ENCODE results near the gene ELF5. TPM values are rescaled to one million over a fixed set of nuclear protein-coding genes. Genes with fewer than 3 reads are reported as not detected.

Gene ELF5
- total and polyA plus RNA-seq, 8 donors: 0.09 to 0.46 (median 0.14) TPM; not detected in 2

- 70 to 79% methylated on average over 5 of the region's 5 CpGs for WGBS, 2 donors
- FAIRE-seq: no peak
Measured at GRCh38 chr11:34505874-34506273, 7.7 kb downstream of the ELF5 start.

DNA sequence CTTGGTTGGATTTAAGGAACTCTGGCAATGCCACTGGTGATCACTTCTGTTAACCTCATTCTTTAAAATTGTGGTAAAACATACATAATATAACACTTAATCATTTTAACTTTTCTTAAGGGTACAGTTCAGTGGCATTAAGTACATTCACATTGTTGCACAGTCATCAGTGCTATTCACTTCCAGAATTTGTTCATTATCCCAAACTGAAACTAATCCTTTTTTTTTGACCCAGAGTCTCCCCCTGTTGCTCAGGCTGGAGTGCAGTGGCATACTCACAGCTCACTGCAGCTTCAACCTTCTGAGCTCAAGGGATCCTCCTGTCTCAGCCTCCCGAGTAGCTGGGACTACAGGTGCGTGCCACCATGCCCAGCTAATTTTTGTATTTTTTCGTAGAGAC, 10.6 kb downstream of the ELF5 start:
- Histone ChIP-seq H3K4me3 (no peak overlapping the region), H3K27ac (no peak overlapping the region), H3K9me3 (no peaks in the 10 kb centered on the region), H3K36me3 (no peaks in the 10 kb centered on the region), H3K4me1 (no peaks in the 10 kb centered on the region), H3K27me3 (no peaks in the 10 kb centered on the region)
- intact Hi-C loops (cut with DNase I): no loop called here
- FAIRE-seq (no peak), ATAC-seq (no peak), DNase-seq (no peak)
- WGBS, 2 donors: 95 to 98% methylated on average over 3 of the region's 3 CpGs
- TF ChIP-seq, protein P1, sequence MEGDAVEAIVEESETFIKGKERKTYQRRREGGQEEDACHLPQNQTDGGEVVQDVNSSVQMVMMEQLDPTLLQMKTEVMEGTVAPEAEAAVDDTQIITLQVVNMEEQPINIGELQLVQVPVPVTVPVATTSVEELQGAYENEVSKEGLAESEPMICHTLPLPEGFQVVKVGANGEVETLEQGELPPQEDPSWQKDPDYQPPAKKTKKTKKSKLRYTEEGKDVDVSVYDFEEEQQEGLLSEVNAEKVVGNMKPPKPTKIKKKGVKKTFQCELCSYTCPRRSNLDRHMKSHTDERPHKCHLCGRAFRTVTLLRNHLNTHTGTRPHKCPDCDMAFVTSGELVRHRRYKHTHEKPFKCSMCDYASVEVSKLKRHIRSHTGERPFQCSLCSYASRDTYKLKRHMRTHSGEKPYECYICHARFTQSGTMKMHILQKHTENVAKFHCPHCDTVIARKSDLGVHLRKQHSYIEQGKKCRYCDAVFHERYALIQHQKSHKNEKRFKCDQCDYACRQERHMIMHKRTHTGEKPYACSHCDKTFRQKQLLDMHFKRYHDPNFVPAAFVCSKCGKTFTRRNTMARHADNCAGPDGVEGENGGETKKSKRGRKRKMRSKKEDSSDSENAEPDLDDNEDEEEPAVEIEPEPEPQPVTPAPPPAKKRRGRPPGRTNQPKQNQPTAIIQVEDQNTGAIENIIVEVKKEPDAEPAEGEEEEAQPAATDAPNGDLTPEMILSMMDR (IDR thresholded peaks at IDR 0.05): no peak

More at GRCh38 chr11:34505874-34506273, 7.7 kb downstream of the ELF5 start:
- Histone ChIP-seq H3K27me3 (no peaks in the 10 kb centered on the region), H3K9me3 (no peaks in the 10 kb centered on the region), H3K4me3 (no peak overlapping the region), H3K4me1 (no peaks in the 10 kb centered on the region), H3K36me3 (no peaks in the 10 kb centered on the region), H3K27ac (no peak overlapping the region)
- intact Hi-C loops (cut with DNase I): no loop called here
- TF ChIP-seq, protein P1 (IDR thresholded peaks at IDR 0.05): no peak
- DNase-seq (no peak), ATAC-seq (no peak)

DNA sequence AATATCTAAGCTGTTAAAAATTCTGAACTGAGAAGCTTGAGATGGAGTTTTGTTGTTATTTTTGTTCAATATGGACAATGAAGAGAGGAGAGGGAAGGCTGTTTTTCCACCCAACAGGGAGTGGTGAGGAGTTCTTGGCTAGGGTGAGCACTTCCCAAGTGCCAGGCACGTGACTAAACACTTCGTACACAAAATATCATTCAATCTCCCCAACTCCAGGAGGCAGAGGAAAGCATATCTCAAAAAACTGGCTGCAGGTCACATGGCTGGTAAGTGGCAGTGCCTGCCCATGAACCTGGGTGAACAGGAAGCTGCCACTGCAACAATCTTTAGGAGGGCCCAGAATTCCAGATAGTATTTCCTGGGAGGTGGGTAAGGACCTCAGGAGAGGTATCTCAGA, 11.6 kb downstream of the ELF5 start:
- Histone ChIP-seq H3K4me1 (no peaks in the 10 kb centered on the region), H3K27me3 (no peaks in the 10 kb centered on the region), H3K9me3 (no peaks in the 10 kb centered on the region), H3K27ac (peak overlapping the region in 1 of 4 donors; percentile 2), H3K36me3 (no peaks in the 10 kb centered on the region), H3K4me3 (no peak overlapping the region)
- FAIRE-seq (no peak), DNase-seq (no peak), ATAC-seq (peak; percentile 39 to 76 (median 72))
- TF ChIP-seq, protein P1 (IDR thresholded peaks at IDR 0.05): no peak
- intact Hi-C loops (cut with DNase I): no loop called here
- 4 to 12% methylated on average over 2 of the region's 2 CpGs for WGBS, 2 donors

DNA sequence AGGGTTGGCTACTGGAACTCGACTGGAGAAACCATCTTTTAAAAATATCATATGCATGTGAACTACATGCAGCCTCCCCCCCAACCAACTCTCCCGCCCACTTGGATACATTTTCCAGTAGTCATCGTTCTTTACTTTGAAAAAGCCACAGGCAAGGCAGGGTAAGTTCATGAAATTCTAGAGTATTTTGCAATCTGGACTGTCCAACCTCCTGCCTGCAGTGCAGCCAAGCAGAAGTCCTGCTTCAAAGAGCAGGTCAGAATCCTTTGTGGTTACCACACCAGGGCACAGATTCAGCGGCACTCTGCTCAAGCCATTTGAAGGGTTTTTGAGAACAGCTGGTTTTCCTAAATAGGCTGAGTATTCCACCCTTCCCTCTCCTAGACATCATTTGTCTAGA, 12.1 kb downstream of the ELF5 start:
- Histone ChIP-seq H3K27me3 (no peaks in the 10 kb centered on the region), H3K36me3 (no peaks in the 10 kb centered on the region), H3K4me3 (no peak overlapping the region), H3K27ac (no peak overlapping the region), H3K4me1 (no peaks in the 10 kb centered on the region), H3K9me3 (no peaks in the 10 kb centered on the region)
- TF ChIP-seq, protein P1 (IDR thresholded peaks at IDR 0.05): no peak
- DNase-seq (no peak), ATAC-seq (peak in 3 of 4 donors; percentile 73 to 88 (median 77)), FAIRE-seq (no peak)
- 60 to 79% methylated on average over 4 of the region's 4 CpGs for WGBS, 2 donors
- intact Hi-C loops (cut with DNase I): no loop called here

DNA sequence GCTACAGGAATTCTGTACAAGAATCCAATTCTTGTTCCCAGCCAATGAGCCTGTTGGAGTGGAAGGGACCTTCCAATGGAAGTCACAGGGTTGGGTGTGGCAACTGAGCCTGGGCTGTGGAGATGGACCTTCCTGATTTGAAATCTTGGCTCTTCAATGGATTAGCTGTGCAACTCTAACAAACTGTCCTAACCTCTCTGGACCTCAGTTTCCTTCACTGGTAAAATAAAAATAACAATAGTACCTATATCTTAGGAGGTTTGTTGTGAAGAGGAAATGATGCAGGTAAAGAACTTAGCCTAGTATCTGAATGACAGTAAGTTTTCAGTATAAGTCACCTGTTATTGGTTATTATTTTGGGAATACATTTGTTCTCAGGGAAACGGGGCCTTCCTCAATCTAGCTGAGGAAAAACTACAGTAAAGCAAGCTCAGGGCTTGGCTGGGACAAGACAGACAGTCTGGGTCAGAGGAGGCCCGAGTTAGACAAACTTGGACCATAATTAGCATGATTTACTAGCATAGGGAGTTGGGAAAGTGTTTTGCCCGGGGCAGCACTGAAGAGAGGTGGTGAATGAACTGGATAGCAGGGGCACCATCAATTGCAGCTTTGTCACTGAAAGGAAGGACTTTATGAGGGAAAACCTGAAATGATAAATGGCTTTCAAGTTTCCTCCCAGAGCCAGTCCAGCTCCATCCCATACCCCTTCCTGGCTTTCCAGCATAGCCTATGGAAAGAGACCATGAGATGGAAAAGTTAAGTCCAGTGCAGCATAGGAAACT, 13.7 kb downstream of the ELF5 start:
- H3K36me3 ChIP-seq: no peaks in the 10 kb centered on the region
- FAIRE-seq (no peak), DNase-seq (no peak), ATAC-seq (no peak)
- intact Hi-C loops (cut with DNase I): loop anchor here in 1 of 3 donors (10.0 kb wide), 1 partner anchor 345 kb away; no protein-coding TSS in a partner anchor
- H3K9me3 ChIP-seq: no peaks in the 10 kb centered on the region
- H3K27ac ChIP-seq: no peak overlapping the region
- H3K27me3 ChIP-seq: no peaks in the 10 kb centered on the region
- 78 to 87% methylated on average over 3 of the region's 3 CpGs for whole genome bisulfite sequencing, 2 donors
- no peaks in the 10 kb centered on the region for H3K4me1 ChIP-seq
- TF ChIP-seq, protein P1 (IDR thresholded peaks at IDR 0.05): no peak
- no peak overlapping the region for H3K4me3 ChIP-seq

All from pancreas (tissue), 10 donors.